Keratinocyte (primary cell): ENCODE measurements around the gene ERF.

ENCODE experiments used
- CTCF ChIP-seq, 3 experiments: IDR thresholded peaks in 1 of 3; conservative IDR thresholded peaks in 1 of 3; optimal IDR thresholded peaks in 1 of 3; 2 replicates in 2 of 3; 3 replicates in 1 of 3; pipeline versions ENCODE3 to v1.5.1; 2011; ENCODE audit warnings: low read length in 3 of 3, mild to moderate bottlenecking in 3 of 3, moderate library complexity in 2 of 3, control low read depth in 1 of 3, inconsistent platforms in 1 of 3; ENCODE audit not compliant: insufficient read depth in 2 of 3; ENCODE audit errors: extremely low read depth in 1 of 3
- EZH2 ChIP-seq: IDR thresholded peaks from one replicate; pipeline ENCODE4 v1.6.1; 2012; ENCODE audit warnings: inconsistent platforms, mild to moderate bottlenecking, low read length, moderate library complexity

GRCh38 chr19:42250666-42251531 is 4.0 kb downstream of the ERF start:
- TF ChIP-seq CTCF (optimal IDR thresholded peaks at IDR 0.05 in 1 of 3, IDR thresholded peaks at IDR 0.05 in 1 of 3, conservative IDR thresholded peaks at IDR 0.05 in 1 of 3; ENCODE audit: extremely low read depth in 1 of 3, insufficient read depth in 2 of 3, low read length in 3 of 3) (no peak), EZH2 (no peak)
